Liver (tissue), 9 donors: ENCODE measurements around the gene TMIE. TPM values are rescaled to one million over a fixed set of nuclear protein-coding genes. Genes with fewer than 3 reads are reported as not detected.

ENCODE experiments used
- DNase-seq: peaks from one replicate; pipeline ENCODE4 v3.0.0-alpha.2; 2017; ENCODE audit warnings: low spot score
- H3K27ac ChIP-seq, 2 donors: one replicate each; pipeline ENCODE4 v1.7.0; 2013; ENCODE audit warnings: inconsistent platforms in 2 of 2, low read length in 2 of 2, control low read depth in 1 of 2, low read depth in 1 of 2, mild to moderate bottlenecking in 1 of 2
- H3K27me3 ChIP-seq, 4 donors: one replicate each; pipeline versions ENCODE4 v1.6.1 to v1.7.0; 2013; ENCODE audit warnings: low read length in 3 of 4, inconsistent platforms in 1 of 4, mild to moderate bottlenecking in 1 of 4, moderate library complexity in 1 of 4; ENCODE audit not compliant: control insufficient read depth in 4 of 4, insufficient read depth in 4 of 4
- H3K36me3 ChIP-seq, 4 donors: one replicate each; pipeline versions ENCODE4 v1.6.1 to v1.7.0; 2013; ENCODE audit warnings: low read length in 3 of 4, mild to moderate bottlenecking in 3 of 4, low read depth in 1 of 4, moderate library complexity in 1 of 4; ENCODE audit not compliant: control insufficient read depth in 4 of 4, insufficient read depth in 3 of 4
- H3K4me1 ChIP-seq, 4 donors: one replicate each; pipeline versions ENCODE4 v1.6.1 to v1.7.0; 2013; ENCODE audit warnings: low read length in 3 of 4, mild to moderate bottlenecking in 3 of 4, moderate library complexity in 1 of 4; ENCODE audit not compliant: control insufficient read depth in 4 of 4, insufficient read depth in 4 of 4
- H3K4me3 ChIP-seq, 3 donors: one replicate each; pipeline versions ENCODE4 v1.6.1 to v1.7.0; 2013; ENCODE audit warnings: low read length in 3 of 3, control low read depth in 1 of 3, low read depth in 1 of 3, mild to moderate bottlenecking in 1 of 3
- H3K9ac ChIP-seq, 2 donors: one replicate each; pipeline ENCODE4 v1.7.0; 2013; ENCODE audit warnings: low read length in 2 of 2, mild to moderate bottlenecking in 2 of 2, moderate library complexity in 2 of 2, control low read depth in 1 of 2, low read depth in 1 of 2
- H3K9me3 ChIP-seq, 4 donors: one replicate each; pipeline versions ENCODE4 v1.6.1 to v1.7.0; 2013; ENCODE audit warnings: low read length in 3 of 4; ENCODE audit not compliant: control insufficient read depth in 4 of 4
- EGR1 ChIP-seq, 2 donors: IDR thresholded peaks; 2 replicates each; pipeline ENCODE4 v1.6.1; 2016 to 2018; ENCODE audit warnings: antibody characterized with exemption in 2 of 2, low read depth in 2 of 2
- FOXA1 ChIP-seq: IDR thresholded peaks from 2 replicates; pipeline ENCODE4 v1.6.1; 2016; ENCODE audit warnings: antibody characterized with exemption
- FOXA2 ChIP-seq: IDR thresholded peaks from 2 replicates; pipeline ENCODE4 v1.6.1; 2016; ENCODE audit warnings: antibody characterized with exemption
- GABPA ChIP-seq, 2 donors: IDR thresholded peaks in 1 of 2; conservative IDR thresholded peaks in 1 of 2; 2 replicates each; pipeline ENCODE4 v1.6.1; 2016; ENCODE audit warnings: antibody characterized with exemption in 2 of 2, mild to moderate bottlenecking in 1 of 2, moderate library complexity in 1 of 2
- HNF4A ChIP-seq, 2 donors: conservative IDR thresholded peaks; 2 replicates each; pipeline ENCODE4 v1.6.1; 2016; ENCODE audit warnings: antibody characterized with exemption in 2 of 2, mild to moderate bottlenecking in 2 of 2
- HNF4G ChIP-seq: IDR thresholded peaks from 2 replicates; pipeline ENCODE4 v1.6.1; 2016; ENCODE audit warnings: antibody characterized with exemption
- JUND ChIP-seq, 2 donors: IDR thresholded peaks; 2 replicates each; pipeline ENCODE4 v1.6.1; 2016; ENCODE audit warnings: antibody characterized with exemption in 2 of 2
- NR2F2 ChIP-seq: IDR thresholded peaks from 2 replicates; pipeline ENCODE4 v1.6.1; 2016; ENCODE audit warnings: antibody characterized with exemption
- RAD21 ChIP-seq, 2 donors: IDR thresholded peaks; 2 replicates each; pipeline ENCODE4 v1.6.1; 2016; ENCODE audit warnings: antibody characterized with exemption in 2 of 2, mild to moderate bottlenecking in 2 of 2
- RXRA ChIP-seq, 2 donors: IDR thresholded peaks; 2 replicates each; pipeline ENCODE4 v1.6.1; 2017 to 2018; ENCODE audit warnings: antibody characterized with exemption in 2 of 2, mild to moderate bottlenecking in 1 of 2
- SP1 ChIP-seq: IDR thresholded peaks from 2 replicates; pipeline ENCODE4 v1.6.1; 2018; ENCODE audit warnings: antibody characterized with exemption, mild to moderate bottlenecking
- TAF1 ChIP-seq: conservative IDR thresholded peaks from 2 replicates; pipeline ENCODE4 v1.6.1; 2016; ENCODE audit warnings: antibody characterized with exemption, mild to moderate bottlenecking
- YY1 ChIP-seq: IDR thresholded peaks from 2 replicates; pipeline ENCODE4 v1.6.1; 2016; ENCODE audit warnings: antibody characterized with exemption, mild to moderate bottlenecking
- WGBS: extraction: QIAGEN DNeasy Blood & Tissue Kit; methylation state at CpG from one replicate; pipeline ENCODE4 v1.1.7; 2013; 5-methylcytosine and 5-hydroxymethylcytosine counted together
- polyA plus RNA-seq, 2 donors: library from polyadenylated mRNA; stranded (reverse) in 1 of 2; unstranded in 1 of 2; fragments of 200-250 nt in 1 of 2; fragments of >200 nt in 1 of 2; fragmentation: Nextera tagmentation in 1 of 2; extraction: Ambion mirVana in 1 of 2; gene quantifications; one replicate each; pipeline versions ENCODE4 v1.2.1 to v1.2.3, GENCODE V29; 2013 to 2015
- total RNA-seq, 2 donors: library from RNA; depleted of rRNA; stranded (reverse); fragments of >200 nt; gene quantifications; one replicate each; pipeline ENCODE4 v1.2.3, GENCODE V29; 2014
- TF ChIP-seq, protein P1 (sequence below): IDR thresholded peaks from 2 replicates; pipeline ENCODE4 v1.6.1; 2016; ENCODE audit warnings: antibody characterized with exemption, mild to moderate bottlenecking
- TF ChIP-seq, protein P2 (sequence below): IDR thresholded peaks from 2 replicates; pipeline ENCODE4 v1.6.1; 2016; ENCODE audit warnings: antibody characterized with exemption
- TF ChIP-seq, protein P3 (sequence below): IDR thresholded peaks from 2 replicates; pipeline ENCODE4 v1.6.1; 2016; ENCODE audit warnings: antibody characterized with exemption
- TF ChIP-seq, protein P4 (sequence below): fragments of 150-350 bp; IDR thresholded peaks from 2 replicates; pipeline ENCODE4 v1.5.1; 2017; ENCODE audit warnings: improper control_type of control experiment, low read depth, low read length; ENCODE audit not compliant: missing input control
- TF ChIP-seq, protein P5 (sequence below): IDR thresholded peaks from 2 replicates; pipeline ENCODE4 v1.6.1; 2016; ENCODE audit warnings: antibody characterized with exemption
- donor health status: healthy.
- donor health status: healthy.
- donor health status: healthy.
- donor health status: healthy.
- donor health status: healthy.

TMIE gene
- total and polyA plus RNA-seq, 4 donors: 0.13 to 0.26 (median 0.15) TPM

DNA sequence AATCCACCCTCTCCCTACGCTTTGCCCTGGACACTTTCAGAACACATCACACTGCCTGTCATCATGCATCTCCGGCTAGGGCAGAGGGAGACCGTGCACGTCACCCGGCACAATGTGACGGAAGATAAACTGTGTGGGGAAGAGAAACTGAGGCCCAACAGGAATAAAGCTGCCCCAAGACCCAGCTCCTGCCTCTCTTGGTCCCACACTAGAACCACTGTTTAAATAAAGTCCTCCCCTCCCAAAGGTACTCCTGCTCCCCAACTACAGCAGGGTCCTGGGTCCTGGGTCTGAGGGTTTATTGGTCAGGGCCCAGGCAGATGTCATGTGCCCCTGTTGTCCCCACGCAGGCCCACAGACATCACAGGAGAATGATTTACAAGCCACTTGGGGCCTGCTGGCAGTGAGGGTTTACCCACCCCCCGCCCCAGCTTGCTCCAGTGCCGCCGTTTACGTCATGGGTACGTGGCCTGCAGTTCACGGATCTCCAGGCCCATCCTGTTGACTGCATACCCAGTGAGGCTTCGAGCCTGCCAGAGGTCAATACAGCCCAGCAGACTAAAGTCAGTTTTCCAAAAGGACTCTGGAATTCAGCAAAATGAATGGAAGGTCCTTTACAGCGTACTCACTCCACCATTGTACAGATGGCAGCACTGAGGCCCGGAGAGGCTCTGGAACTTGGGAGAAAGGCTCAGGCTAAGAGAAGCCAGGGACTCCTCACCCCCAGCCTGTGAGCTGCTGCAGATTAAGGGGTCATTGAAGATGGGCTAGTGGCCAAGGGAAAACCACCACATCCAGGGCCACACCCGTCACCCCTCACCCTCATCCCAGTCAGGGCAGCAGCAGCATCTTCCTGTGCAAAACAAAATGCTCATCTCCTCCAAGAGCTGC is 30.9 kb upstream of the TMIE start:
- Histone ChIP-seq H3K36me3 (peaks cover 0 to 8% (median 4%) of the 10 kb centered on the region in 4 donors), H3K4me1 (peaks cover 2 to 21% (median 14%) of the 10 kb centered on the region in 4 donors), H3K27me3 (no peaks in the 10 kb centered on the region), H3K9me3 (no peaks in the 10 kb centered on the region), H3K9ac (no peak overlapping the region), H3K27ac (no peak overlapping the region), H3K4me3 (no peak overlapping the region)
- TF ChIP-seq RAD21 (IDR thresholded peaks at IDR 0.05) (no peak), HNF4G (no peak), FOXA1 (no peak), SP1 (no peak), TAF1 (no peak), FOXA2 (no peak), RXRA (IDR thresholded peaks at IDR 0.05) (no peak), NR2F2 (no peak), GABPA (IDR thresholded peaks at IDR 0.05 in 1 of 2, conservative IDR thresholded peaks at IDR 0.05 in 1 of 2) (no peak), YY1 (no peak), JUND (IDR thresholded peaks at IDR 0.05) (no peak), EGR1 (IDR thresholded peaks at IDR 0.05; ENCODE audit: low read depth in 2 of 2) (no peak), HNF4A (conservative IDR thresholded peaks at IDR 0.05) (no peak)
- TF ChIP-seq, protein P1, sequence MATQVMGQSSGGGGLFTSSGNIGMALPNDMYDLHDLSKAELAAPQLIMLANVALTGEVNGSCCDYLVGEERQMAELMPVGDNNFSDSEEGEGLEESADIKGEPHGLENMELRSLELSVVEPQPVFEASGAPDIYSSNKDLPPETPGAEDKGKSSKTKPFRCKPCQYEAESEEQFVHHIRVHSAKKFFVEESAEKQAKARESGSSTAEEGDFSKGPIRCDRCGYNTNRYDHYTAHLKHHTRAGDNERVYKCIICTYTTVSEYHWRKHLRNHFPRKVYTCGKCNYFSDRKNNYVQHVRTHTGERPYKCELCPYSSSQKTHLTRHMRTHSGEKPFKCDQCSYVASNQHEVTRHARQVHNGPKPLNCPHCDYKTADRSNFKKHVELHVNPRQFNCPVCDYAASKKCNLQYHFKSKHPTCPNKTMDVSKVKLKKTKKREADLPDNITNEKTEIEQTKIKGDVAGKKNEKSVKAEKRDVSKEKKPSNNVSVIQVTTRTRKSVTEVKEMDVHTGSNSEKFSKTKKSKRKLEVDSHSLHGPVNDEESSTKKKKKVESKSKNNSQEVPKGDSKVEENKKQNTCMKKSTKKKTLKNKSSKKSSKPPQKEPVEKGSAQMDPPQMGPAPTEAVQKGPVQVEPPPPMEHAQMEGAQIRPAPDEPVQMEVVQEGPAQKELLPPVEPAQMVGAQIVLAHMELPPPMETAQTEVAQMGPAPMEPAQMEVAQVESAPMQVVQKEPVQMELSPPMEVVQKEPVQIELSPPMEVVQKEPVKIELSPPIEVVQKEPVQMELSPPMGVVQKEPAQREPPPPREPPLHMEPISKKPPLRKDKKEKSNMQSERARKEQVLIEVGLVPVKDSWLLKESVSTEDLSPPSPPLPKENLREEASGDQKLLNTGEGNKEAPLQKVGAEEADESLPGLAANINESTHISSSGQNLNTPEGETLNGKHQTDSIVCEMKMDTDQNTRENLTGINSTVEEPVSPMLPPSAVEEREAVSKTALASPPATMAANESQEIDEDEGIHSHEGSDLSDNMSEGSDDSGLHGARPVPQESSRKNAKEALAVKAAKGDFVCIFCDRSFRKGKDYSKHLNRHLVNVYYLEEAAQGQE: no peak
- TF ChIP-seq, protein P2, sequence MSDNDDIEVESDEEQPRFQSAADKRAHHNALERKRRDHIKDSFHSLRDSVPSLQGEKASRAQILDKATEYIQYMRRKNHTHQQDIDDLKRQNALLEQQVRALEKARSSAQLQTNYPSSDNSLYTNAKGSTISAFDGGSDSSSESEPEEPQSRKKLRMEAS: no peak
- TF ChIP-seq, protein P3, sequence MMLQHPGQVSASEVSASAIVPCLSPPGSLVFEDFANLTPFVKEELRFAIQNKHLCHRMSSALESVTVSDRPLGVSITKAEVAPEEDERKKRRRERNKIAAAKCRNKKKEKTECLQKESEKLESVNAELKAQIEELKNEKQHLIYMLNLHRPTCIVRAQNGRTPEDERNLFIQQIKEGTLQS: no peak
- TF ChIP-seq, protein P4, sequence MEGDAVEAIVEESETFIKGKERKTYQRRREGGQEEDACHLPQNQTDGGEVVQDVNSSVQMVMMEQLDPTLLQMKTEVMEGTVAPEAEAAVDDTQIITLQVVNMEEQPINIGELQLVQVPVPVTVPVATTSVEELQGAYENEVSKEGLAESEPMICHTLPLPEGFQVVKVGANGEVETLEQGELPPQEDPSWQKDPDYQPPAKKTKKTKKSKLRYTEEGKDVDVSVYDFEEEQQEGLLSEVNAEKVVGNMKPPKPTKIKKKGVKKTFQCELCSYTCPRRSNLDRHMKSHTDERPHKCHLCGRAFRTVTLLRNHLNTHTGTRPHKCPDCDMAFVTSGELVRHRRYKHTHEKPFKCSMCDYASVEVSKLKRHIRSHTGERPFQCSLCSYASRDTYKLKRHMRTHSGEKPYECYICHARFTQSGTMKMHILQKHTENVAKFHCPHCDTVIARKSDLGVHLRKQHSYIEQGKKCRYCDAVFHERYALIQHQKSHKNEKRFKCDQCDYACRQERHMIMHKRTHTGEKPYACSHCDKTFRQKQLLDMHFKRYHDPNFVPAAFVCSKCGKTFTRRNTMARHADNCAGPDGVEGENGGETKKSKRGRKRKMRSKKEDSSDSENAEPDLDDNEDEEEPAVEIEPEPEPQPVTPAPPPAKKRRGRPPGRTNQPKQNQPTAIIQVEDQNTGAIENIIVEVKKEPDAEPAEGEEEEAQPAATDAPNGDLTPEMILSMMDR: no peak
- TF ChIP-seq, protein P5, sequence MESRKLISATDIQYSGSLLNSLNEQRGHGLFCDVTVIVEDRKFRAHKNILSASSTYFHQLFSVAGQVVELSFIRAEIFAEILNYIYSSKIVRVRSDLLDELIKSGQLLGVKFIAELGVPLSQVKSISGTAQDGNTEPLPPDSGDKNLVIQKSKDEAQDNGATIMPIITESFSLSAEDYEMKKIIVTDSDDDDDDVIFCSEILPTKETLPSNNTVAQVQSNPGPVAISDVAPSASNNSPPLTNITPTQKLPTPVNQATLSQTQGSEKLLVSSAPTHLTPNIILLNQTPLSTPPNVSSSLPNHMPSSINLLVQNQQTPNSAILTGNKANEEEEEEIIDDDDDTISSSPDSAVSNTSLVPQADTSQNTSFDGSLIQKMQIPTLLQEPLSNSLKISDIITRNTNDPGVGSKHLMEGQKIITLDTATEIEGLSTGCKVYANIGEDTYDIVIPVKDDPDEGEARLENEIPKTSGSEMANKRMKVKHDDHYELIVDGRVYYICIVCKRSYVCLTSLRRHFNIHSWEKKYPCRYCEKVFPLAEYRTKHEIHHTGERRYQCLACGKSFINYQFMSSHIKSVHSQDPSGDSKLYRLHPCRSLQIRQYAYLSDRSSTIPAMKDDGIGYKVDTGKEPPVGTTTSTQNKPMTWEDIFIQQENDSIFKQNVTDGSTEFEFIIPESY: no peak
- DNase-seq: no peak
- WGBS: 86% methylated on average over 17 of the region's 17 CpGs
